Measurements from ENCODE around the gene REXO1. TPM values are rescaled to one million over a fixed set of nuclear protein-coding genes. Genes with fewer than 3 reads are reported as not detected.

REXO1 gene
- polyA plus RNA-seq, 3 donors = 2.8 to 60.8 (median 3.0) TPM

- DNase-seq = no peak
- WGBS (ENCODE audit: insufficient coverage) = 97% methylated on average over 26 of the region's 33 CpGs
- peaks cover 83 to 85% of the 10 kb centered on the region in 2 donors for H3K36me3 ChIP-seq (replicated peaks in 1 of 2; ENCODE audit: control insufficient read depth in 1 of 2, insufficient read depth in 2 of 2, low read length in 2 of 2)
- H3K4me1 Mint-ChIP-seq = peaks cover 2% of the 10 kb centered on the region
- H3K36me3 Mint-ChIP-seq = peaks cover 53 to 79% of the 10 kb centered on the region in 2 donors
- H3K27me3 ChIP-seq (ENCODE audit: control insufficient read depth in 2 of 2, insufficient read depth in 2 of 2, low read length in 2 of 2) = no peaks in the 10 kb centered on the region
- H3K9ac ChIP-seq (ENCODE audit: insufficient read depth, low read length, poor library complexity, severe bottlenecking) = no peak overlapping the region
- H4K20me1 ChIP-seq (ENCODE audit: insufficient read depth, low read length) = peaks cover 57% of the 10 kb centered on the region
- no peaks in the 10 kb centered on the region for H3K9me3 Mint-ChIP-seq
- H3K79me2 ChIP-seq (ENCODE audit: insufficient read depth, low read length) = no peaks in the 10 kb centered on the region
- no peak overlapping the region for H3K27ac ChIP-seq (ENCODE audit: low read depth in 1 of 2, low read length in 2 of 2)
- peaks cover 1 to 3% of the 10 kb centered on the region in 2 donors for H3K4me1 ChIP-seq (ENCODE audit: control insufficient read depth in 1 of 2, insufficient read depth in 2 of 2, low read length in 2 of 2)
- no peaks in the 10 kb centered on the region for H3K9me3 ChIP-seq (replicated peaks in 1 of 2; ENCODE audit: control insufficient read depth in 1 of 2, insufficient read depth in 1 of 2, low read length in 2 of 2)
- H3K27ac Mint-ChIP-seq = no peak overlapping the region
- no peak for TF ChIP-seq CTCF (IDR thresholded peaks at IDR 0.05)
- H3K4me2 ChIP-seq (replicated peaks; ENCODE audit: extremely low read depth, low read length, poor library complexity, severe bottlenecking) = no peak overlapping the region
- peaks cover 0 to 1% (median 0%) of the 10 kb centered on the region in 3 donors for H3K27me3 Mint-ChIP-seq (ENCODE audit: low read depth in 3 of 3)
- no peak overlapping the region for H2AFZ ChIP-seq (ENCODE audit: insufficient read depth, low read depth, low read length, poor library complexity, severe bottlenecking)
- no peak overlapping the region for H3K4me3 Mint-ChIP-seq
- intact Hi-C loops (cut with micrococcal nuclease) = no loop called here
- H3K4me3 ChIP-seq (replicated peaks in 1 of 3; ENCODE audit: low read depth in 2 of 3, low read length in 3 of 3) = no peak overlapping the region
These were observed 29.6 kb downstream of the REXO1 start for GRCh38 chr19:1818549-1819195.

GRCh38 chr19:1817553-1818179 is 30.6 kb downstream of the REXO1 start:
- Histone ChIP-seq H2AFZ (ENCODE audit: insufficient read depth, low read depth, low read length, poor library complexity, severe bottlenecking) (no peak overlapping the region), H3K9ac (ENCODE audit: insufficient read depth, low read length, poor library complexity, severe bottlenecking) (no peak overlapping the region), H4K20me1 (ENCODE audit: insufficient read depth, low read length) (peaks cover 49% of the 10 kb centered on the region), H3K27ac (ENCODE audit: low read depth in 1 of 2, low read length in 2 of 2) (no peak overlapping the region), H3K27me3 (ENCODE audit: control insufficient read depth in 2 of 2, insufficient read depth in 2 of 2, low read length in 2 of 2) (no peaks in the 10 kb centered on the region), H3K36me3 (replicated peaks in 1 of 2; ENCODE audit: control insufficient read depth in 1 of 2, insufficient read depth in 2 of 2, low read length in 2 of 2) (peaks cover 74 to 75% of the 10 kb centered on the region in 2 donors), H3K79me2 (ENCODE audit: insufficient read depth, low read length) (no peaks in the 10 kb centered on the region), H3K4me1 (ENCODE audit: control insufficient read depth in 1 of 2, insufficient read depth in 2 of 2, low read length in 2 of 2) (peaks cover 11 to 13% of the 10 kb centered on the region in 2 donors), H3K4me2 (replicated peaks; ENCODE audit: extremely low read depth, low read length, poor library complexity, severe bottlenecking) (no peak overlapping the region), H3K9me3 (replicated peaks in 1 of 2; ENCODE audit: control insufficient read depth in 1 of 2, insufficient read depth in 1 of 2, low read length in 2 of 2) (no peaks in the 10 kb centered on the region), H3K4me3 (replicated peaks in 1 of 3; ENCODE audit: low read depth in 2 of 3, low read length in 3 of 3) (no peak overlapping the region)
- WGBS (ENCODE audit: insufficient coverage) = 95% methylated on average over 24 of the region's 25 CpGs
- Mint-ChIP-seq H3K27me3 (ENCODE audit: low read depth in 3 of 3) (no peaks in the 10 kb centered on the region), H3K9me3 (no peaks in the 10 kb centered on the region), H3K4me1 (peaks cover 11% of the 10 kb centered on the region), H3K4me3 (no peak overlapping the region), H3K36me3 (peaks cover 50 to 72% of the 10 kb centered on the region in 2 donors), H3K27ac (peak overlapping the region in 1 of 7 donors; percentile 18)
- no peak for TF ChIP-seq CTCF (IDR thresholded peaks at IDR 0.05)
- intact Hi-C loops (cut with micrococcal nuclease) = no loop called here
- DNase-seq = no peak

Measured in CD14-positive monocyte (primary cell).